HG03175 (cell line): ENCODE data around the gene CCNT1.
"Not testable (repeated sequence)": the region's sequence is repeated elsewhere in the genome, so short reads cannot be mapped to it uniquely, and the experiment has no call there.

Experiments
- ATAC-seq: cut with Tn5 transposase; IDR thresholded peaks from one replicate; pipeline ENCODE4 v1.9.1; 2021; ENCODE audit warnings: mild to moderate bottlenecking, moderate library complexity; ENCODE audit not compliant: unreplicated experiment

The CCNT1 gene

GRCh38 chr12:48716493-48717251 lies at the start of gene CCNT1:
Gene CCNT1 (minus strand): TSS chr12:48716707. CDS start chr12:48716675, 32 bp downstream.
- peak; percentile 97 for ATAC-seq

GRCh38 chr12:48765753-48766162 lies 49.3 kb upstream of the CCNT1 start:
- no peak for ATAC-seq

- no peak for ATAC-seq
Measured at GRCh38 chr12:48764521-48764920, 48.0 kb upstream of the CCNT1 start.

- ATAC-seq, result no peak
Measured at GRCh38 chr12:48758737-48759136, 42.2 kb upstream of the CCNT1 start.

- no peak for ATAC-seq
Measured at GRCh38 chr12:48758186-48758585, 41.7 kb upstream of the CCNT1 start.

GRCh38 chr12:48750769-48751356 lies 34.4 kb upstream of the CCNT1 start:
- ATAC-seq, result no peak

GRCh38 chr12:48750215-48750614 lies 33.7 kb upstream of the CCNT1 start:
- no peak for ATAC-seq

GRCh38 chr12:48744251-48745008 lies 27.9 kb upstream of the CCNT1 start:
- ATAC-seq, result no peak

- ATAC-seq, result no peak
Measured at GRCh38 chr12:48739618-48740269, 23.2 kb upstream of the CCNT1 start.

GRCh38 chr12:48736456-48736855 lies 19.9 kb upstream of the CCNT1 start:
- ATAC-seq, result no peak

- ATAC-seq, result no peak
Measured at GRCh38 chr12:48728807-48729206, 12.3 kb upstream of the CCNT1 start.

- not testable (repeated sequence) for ATAC-seq
Measured at GRCh38 chr12:48720737-48721136, 4.2 kb upstream of the CCNT1 start.

- ATAC-seq, result not testable (repeated sequence)
Measured at GRCh38 chr12:48720171-48720570, 3.7 kb upstream of the CCNT1 start.

GRCh38 chr12:48719002-48719401 lies 2.5 kb upstream of the CCNT1 start:
- ATAC-seq, result not testable (repeated sequence)

GRCh38 chr12:48717252-48717695 lies 767 bp upstream of the CCNT1 start:
- ATAC-seq, result no peak

GRCh38 chr12:48716168-48716492 lies 377 bp downstream of the CCNT1 start:
- ATAC-seq, result no peak

- ATAC-seq, result no peak
Measured at GRCh38 chr12:48712209-48712608, 4.3 kb downstream of the CCNT1 start.

GRCh38 chr12:48698822-48699221 lies 17.7 kb downstream of the CCNT1 start:
- not testable (repeated sequence) for ATAC-seq

- ATAC-seq, result no peak
Measured at GRCh38 chr12:48696626-48697025, 19.9 kb downstream of the CCNT1 start.

- no peak for ATAC-seq
Measured at GRCh38 chr12:48695859-48696258, 20.6 kb downstream of the CCNT1 start.

GRCh38 chr12:48694038-48694437 lies 22.5 kb downstream of the CCNT1 start:
- no peak for ATAC-seq
